Measurements from ENCODE around the gene CFAP97D2.
A peak's percentile ranks its signal among the peaks of the same experiment; 100 is the strongest.

Gene CFAP97D2

GRCh38 chr13:114161028-114161556, 18.0 kb upstream of the CFAP97D2 start:
- Histone ChIP-seq H3K4me3 (no peak overlapping the region), H3K27ac (no peak overlapping the region), H3K36me3 (no peaks in the 10 kb centered on the region), H3K9me3 (no peaks in the 10 kb centered on the region), H3K27me3 (peaks cover 0 to 35% of the 10 kb centered on the region in 2 donors), H3K4me1 (peaks cover 0 to 19% (median 12%) of the 10 kb centered on the region in 4 donors)
- intact Hi-C loops (cut with DNase I; ENCODE audit: low total_unique reads): no loop called here
- no peak for DNase-seq
- no peak for TF ChIP-seq CTCF (IDR thresholded peaks at IDR 0.05)

- Histone ChIP-seq H3K27ac (no peak overlapping the region), H3K4me3 (no peak overlapping the region), H3K36me3 (no peaks in the 10 kb centered on the region), H3K27me3 (peaks cover 0 to 35% of the 10 kb centered on the region in 2 donors), H3K9me3 (no peaks in the 10 kb centered on the region), H3K4me1 (peaks cover 0 to 27% (median 20%) of the 10 kb centered on the region in 4 donors)
- peak; percentile 58 to 64 for DNase-seq
- no peak for TF ChIP-seq CTCF (IDR thresholded peaks at IDR 0.05)
- intact Hi-C loops (cut with DNase I; ENCODE audit: low total_unique reads): no loop called here
These were observed 17.2 kb upstream of the CFAP97D2 start for GRCh38 chr13:114161644-114162532.

- no peak for DNase-seq
- Histone ChIP-seq H3K4me3 (no peak overlapping the region), H3K4me1 (peaks cover 0 to 30% (median 23%) of the 10 kb centered on the region in 4 donors), H3K9me3 (no peaks in the 10 kb centered on the region), H3K27ac (no peak overlapping the region), H3K36me3 (no peaks in the 10 kb centered on the region), H3K27me3 (peaks cover 0 to 35% of the 10 kb centered on the region in 2 donors)
- intact Hi-C loops (cut with DNase I; ENCODE audit: low total_unique reads): no loop called here
- no peak for TF ChIP-seq CTCF (IDR thresholded peaks at IDR 0.05)
These were observed 16.5 kb upstream of the CFAP97D2 start for GRCh38 chr13:114162533-114162922.

- peaks cover 0 to 33% of the 10 kb centered on the region in 2 donors for H3K27me3 ChIP-seq
- no peak for TF ChIP-seq CTCF (IDR thresholded peaks at IDR 0.05)
- intact Hi-C loops (cut with DNase I; ENCODE audit: low total_unique reads): no loop called here
- no peaks in the 10 kb centered on the region for H3K36me3 ChIP-seq
- DNase-seq: peak in 1 of 2 donors; percentile 43
- peaks cover 0 to 30% (median 23%) of the 10 kb centered on the region in 4 donors for H3K4me1 ChIP-seq
- no peak overlapping the region for H3K4me3 ChIP-seq
- H3K9me3 ChIP-seq: no peaks in the 10 kb centered on the region
- H3K27ac ChIP-seq: no peak overlapping the region
These were observed 15.0 kb upstream of the CFAP97D2 start for GRCh38 chr13:114164053-114164452.

GRCh38 chr13:114164681-114165429, 14.2 kb upstream of the CFAP97D2 start:
- Histone ChIP-seq H3K4me1 (peaks cover 0 to 30% (median 23%) of the 10 kb centered on the region in 4 donors), H3K27ac (no peak overlapping the region), H3K36me3 (no peaks in the 10 kb centered on the region), H3K27me3 (peaks cover 0 to 30% of the 10 kb centered on the region in 2 donors), H3K9me3 (no peaks in the 10 kb centered on the region), H3K4me3 (no peak overlapping the region)
- TF ChIP-seq CTCF (IDR thresholded peaks at IDR 0.05): no peak
- peak in 1 of 2 donors; percentile 41 for DNase-seq
- intact Hi-C loops (cut with DNase I; ENCODE audit: low total_unique reads): no loop called here

Measured in tibial artery (tissue), 4 donors.